ENCODE results near the gene LRP2. TPM values are rescaled to one million over a fixed set of nuclear protein-coding genes. Genes with fewer than 3 reads are reported as not detected.

LRP2 gene
- total and polyA plus RNA-seq, 7 donors: 0.02 TPM; not detected in 6

DNA sequence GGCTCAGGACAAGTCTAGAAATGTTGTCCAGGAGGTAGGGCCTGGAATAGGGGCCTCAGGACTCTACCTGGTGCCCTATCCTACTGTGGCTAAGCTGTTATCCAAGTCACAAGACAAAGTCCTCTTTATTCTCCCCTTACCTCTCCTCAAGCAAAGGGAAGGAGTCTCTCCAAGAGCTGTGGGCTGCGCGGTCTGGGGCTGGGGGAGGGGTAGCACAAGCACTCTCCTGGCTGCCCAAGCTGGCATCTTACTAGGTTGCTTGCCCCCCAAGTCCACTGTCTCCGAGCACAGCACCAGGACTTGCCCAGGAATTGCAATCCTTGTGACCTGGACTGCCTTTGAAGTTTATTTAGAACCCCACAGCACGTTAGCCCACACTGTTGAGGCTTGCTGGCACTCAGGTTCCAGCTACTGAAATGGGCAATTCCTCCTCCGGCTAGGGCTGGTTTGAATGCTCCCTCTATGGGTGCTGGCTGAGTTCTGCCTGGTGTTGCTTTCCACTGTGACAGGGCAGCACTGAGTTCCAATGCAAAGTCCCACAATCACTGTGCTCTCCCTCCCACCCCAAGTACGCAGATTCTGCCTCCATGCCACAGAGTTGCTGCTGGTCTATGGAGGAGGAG, 274.5 kb downstream of the LRP2 start:
- Histone ChIP-seq H3K4me1 (no peaks in the 10 kb centered on the region), H3K27me3 (ENCODE audit: insufficient read depth in 3 of 3, low read length in 2 of 3) (peaks cover 0 to 4% (median 0%) of the 10 kb centered on the region in 3 donors), H3K36me3 (ENCODE audit: insufficient read depth in 1 of 2, low read depth in 1 of 2) (no peaks in the 10 kb centered on the region), H3K27ac (no peak overlapping the region), H3K4me3 (no peak overlapping the region), H3K9me3 (no peaks in the 10 kb centered on the region)
- ATAC-seq: no peak
- TF ChIP-seq, protein P1, sequence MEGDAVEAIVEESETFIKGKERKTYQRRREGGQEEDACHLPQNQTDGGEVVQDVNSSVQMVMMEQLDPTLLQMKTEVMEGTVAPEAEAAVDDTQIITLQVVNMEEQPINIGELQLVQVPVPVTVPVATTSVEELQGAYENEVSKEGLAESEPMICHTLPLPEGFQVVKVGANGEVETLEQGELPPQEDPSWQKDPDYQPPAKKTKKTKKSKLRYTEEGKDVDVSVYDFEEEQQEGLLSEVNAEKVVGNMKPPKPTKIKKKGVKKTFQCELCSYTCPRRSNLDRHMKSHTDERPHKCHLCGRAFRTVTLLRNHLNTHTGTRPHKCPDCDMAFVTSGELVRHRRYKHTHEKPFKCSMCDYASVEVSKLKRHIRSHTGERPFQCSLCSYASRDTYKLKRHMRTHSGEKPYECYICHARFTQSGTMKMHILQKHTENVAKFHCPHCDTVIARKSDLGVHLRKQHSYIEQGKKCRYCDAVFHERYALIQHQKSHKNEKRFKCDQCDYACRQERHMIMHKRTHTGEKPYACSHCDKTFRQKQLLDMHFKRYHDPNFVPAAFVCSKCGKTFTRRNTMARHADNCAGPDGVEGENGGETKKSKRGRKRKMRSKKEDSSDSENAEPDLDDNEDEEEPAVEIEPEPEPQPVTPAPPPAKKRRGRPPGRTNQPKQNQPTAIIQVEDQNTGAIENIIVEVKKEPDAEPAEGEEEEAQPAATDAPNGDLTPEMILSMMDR (IDR thresholded peaks at IDR 0.05): no peak
- WGBS, 3 donors: 69 to 75% (median 71%) methylated on average over 6 of the region's 6 CpGs
- intact Hi-C loops (cut with DNase I): no loop called here
- DNase-seq: no peak

DNA sequence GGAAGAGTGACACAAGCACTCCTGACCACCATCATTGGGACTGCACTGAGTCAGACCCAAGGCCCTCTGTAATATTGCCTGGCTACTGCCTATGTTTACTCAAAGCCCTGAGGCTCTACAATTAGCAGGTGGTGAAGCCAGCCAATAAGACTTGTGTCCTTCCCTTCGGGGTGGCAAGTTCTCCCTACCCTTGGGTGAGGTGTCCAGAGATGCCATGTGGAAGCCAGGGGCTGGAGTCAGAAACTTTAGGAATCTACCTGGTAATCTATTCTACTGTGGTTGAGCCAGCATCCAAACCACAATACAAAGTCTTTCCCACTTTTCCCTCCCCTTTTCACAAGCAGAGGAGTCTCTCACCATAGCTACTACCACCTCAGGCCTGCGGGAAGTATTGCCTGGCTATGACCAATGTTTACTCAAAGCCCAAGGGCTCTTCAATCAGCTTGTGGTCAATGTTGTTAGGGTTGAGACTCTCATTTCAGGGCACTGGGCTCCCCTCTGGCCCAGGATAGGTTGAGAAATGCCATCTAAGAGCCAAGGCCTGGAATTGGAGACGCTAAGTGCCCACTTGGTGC, 275.4 kb downstream of the LRP2 start:
- DNase-seq (no peak), ATAC-seq (no peak)
- H3K4me3 ChIP-seq: no peak overlapping the region
- TF ChIP-seq, protein P1 (IDR thresholded peaks at IDR 0.05): no peak
- H3K36me3 ChIP-seq (ENCODE audit: insufficient read depth in 1 of 2, low read depth in 1 of 2): no peaks in the 10 kb centered on the region
- H3K27me3 ChIP-seq (ENCODE audit: insufficient read depth in 3 of 3, low read length in 2 of 3): peaks cover 0 to 4% (median 0%) of the 10 kb centered on the region in 3 donors
- intact Hi-C loops (cut with DNase I): no loop called here
- H3K4me1 ChIP-seq: no peaks in the 10 kb centered on the region
- no peak overlapping the region for H3K27ac ChIP-seq
- H3K9me3 ChIP-seq: no peaks in the 10 kb centered on the region
- WGBS, 3 donors: 91 to 92% (median 92%) methylated on average over 3 of the region's 3 CpGs

DNA sequence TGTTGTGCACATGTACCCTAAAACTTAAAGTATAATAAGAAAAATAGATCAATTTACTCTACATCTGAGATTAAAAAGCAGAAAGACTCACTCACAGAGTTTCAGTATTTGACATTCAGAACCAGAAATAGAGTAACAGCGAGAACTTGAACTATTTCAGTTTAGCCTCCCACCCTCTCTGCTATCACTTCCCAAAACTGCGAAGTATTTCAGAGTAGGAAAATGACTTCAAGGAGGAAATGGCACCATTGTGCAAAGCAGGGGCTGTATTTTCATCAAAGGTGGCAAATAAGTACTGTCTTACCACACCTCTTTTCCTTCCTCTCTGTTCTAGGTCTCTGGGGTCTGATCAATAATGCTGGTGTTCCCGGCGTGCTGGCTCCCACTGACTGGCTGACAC, 279.3 kb downstream of the LRP2 start:
- H3K27ac ChIP-seq: no peak overlapping the region

DNA sequence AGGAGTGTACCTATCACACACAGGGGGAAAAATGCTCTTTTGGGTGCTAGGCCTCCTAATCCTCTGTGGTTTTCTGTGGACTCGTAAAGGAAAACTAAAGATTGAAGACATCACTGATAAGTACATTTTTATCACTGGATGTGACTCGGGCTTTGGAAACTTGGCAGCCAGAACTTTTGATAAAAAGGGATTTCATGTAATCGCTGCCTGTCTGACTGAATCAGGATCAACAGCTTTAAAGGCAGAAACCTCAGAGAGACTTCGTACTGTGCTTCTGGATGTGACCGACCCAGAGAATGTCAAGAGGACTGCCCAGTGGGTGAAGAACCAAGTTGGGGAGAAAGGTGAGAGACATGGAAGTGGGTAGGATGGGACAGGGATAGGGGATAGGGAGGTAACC, 280.8 kb downstream of the LRP2 start:
- Histone ChIP-seq H3K27me3 (ENCODE audit: insufficient read depth in 3 of 3, low read length in 2 of 3) (peaks cover 0 to 2% (median 0%) of the 10 kb centered on the region in 3 donors), H3K9me3 (no peaks in the 10 kb centered on the region), H3K36me3 (ENCODE audit: insufficient read depth in 1 of 2, low read depth in 1 of 2) (no peaks in the 10 kb centered on the region), H3K4me1 (no peaks in the 10 kb centered on the region), H3K27ac (no peak overlapping the region), H3K4me3 (no peak overlapping the region)
- intact Hi-C loops (cut with DNase I): no loop called here
- TF ChIP-seq, protein P1 (IDR thresholded peaks at IDR 0.05): no peak
- 87 to 89% (median 88%) methylated on average over 5 of the region's 5 CpGs for WGBS, 3 donors
- ATAC-seq: no peak
- no peak for DNase-seq

More for the DNA sequence above, 279.3 kb downstream of the LRP2 start:
- H3K9me3 ChIP-seq: no peaks in the 10 kb centered on the region
- H3K36me3 ChIP-seq (ENCODE audit: insufficient read depth in 1 of 2, low read depth in 1 of 2): no peaks in the 10 kb centered on the region
- H3K27me3 ChIP-seq (ENCODE audit: insufficient read depth in 3 of 3, low read length in 2 of 3): peaks cover 0 to 2% (median 0%) of the 10 kb centered on the region in 3 donors
- H3K4me1 ChIP-seq: no peaks in the 10 kb centered on the region
- TF ChIP-seq, protein P1 (IDR thresholded peaks at IDR 0.05): no peak
- whole genome bisulfite sequencing, 3 donors: 50 to 62% (median 54%) methylated on average over 4 of the region's 4 CpGs
- intact Hi-C loops (cut with DNase I): no loop called here
- no peak overlapping the region for H3K4me3 ChIP-seq
- ATAC-seq (no peak), DNase-seq (no peak)
